Inflammatory macrophage (primary cell): ENCODE data around the gene SPCS3.
A peak's percentile ranks its signal among the peaks of the same experiment; 100 is the strongest.
"Not testable (repeated sequence)": the region's sequence is repeated elsewhere in the genome, so short reads cannot be mapped to it uniquely, and the experiment has no call there.

Experiments
- DNase-seq, 2 donors: peaks; one replicate each; pipeline ENCODE4 v3.0.0-alpha.2; 2020 to 2022

Gene SPCS3

DNA sequence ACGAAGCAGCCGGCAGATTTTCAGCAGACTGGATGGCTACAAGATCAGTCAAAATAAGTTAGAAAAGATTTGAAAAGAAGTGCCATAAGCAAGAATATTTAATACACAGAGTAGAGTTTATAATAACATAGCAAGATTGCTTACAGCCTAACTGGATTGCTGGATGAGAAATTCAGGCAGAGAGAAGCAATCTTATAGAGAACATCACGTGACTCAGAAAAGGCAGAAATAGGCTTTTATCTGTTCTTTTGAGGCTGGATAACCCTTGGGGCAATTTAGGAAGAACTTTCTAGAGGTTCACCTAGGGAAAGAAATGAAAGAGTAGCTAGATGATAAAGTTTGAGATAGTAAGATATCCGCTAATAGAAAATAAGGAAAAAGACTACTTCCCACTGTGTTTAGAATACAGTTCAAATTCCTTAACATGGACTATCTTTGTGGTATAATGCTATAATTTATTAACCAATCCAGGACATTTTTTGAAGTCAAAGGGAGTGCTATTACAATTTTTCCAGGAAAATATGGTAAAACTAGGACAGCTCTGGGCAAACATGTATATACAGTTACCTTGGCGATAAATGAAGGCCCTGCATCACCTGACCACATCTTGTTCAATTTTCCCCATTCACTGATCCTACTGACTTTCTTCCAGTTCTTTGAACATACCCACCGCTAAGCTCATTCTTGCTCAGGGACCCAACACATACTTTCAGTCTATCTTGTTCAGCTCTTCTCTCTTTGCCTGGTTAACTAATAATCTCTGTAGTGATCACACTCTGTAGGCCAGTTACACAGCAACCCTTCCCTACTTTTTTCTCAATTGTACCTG is 12.7 kb upstream of the SPCS3 start:
- DNase-seq, result no peak

DNA sequence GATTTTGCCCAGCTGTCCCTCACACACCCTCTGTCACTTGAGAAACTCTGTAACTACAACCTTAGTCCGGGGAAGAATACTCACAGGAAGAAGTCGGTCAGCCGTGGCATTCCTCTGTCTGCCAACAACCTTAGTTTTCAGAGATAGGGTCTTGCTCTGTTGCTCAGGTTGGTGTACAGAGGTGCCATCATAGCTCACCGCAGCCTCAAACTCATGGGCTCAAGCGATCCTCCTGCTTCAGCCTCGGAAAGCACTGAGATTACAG is 12.2 kb upstream of the SPCS3 start:
- DNase-seq, result no peak

DNA sequence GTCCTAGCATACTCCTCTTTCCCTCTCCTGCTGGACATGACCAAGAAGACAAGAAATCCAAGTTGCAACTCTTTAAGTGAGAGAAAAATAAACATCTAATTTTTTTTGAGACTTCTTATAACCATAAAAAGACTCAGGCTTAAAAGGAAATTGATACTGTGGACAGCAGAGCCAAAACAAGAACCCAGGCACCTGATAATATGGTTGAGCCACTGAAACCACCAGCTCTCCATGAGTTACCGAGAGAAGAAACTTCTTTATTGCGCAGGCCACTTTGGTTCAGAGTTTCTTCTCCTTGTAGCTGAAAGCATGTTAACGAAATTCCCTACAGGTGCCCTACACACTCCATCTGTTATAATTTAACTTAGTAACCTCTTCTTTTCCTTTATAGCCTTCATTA is 11.3 kb upstream of the SPCS3 start:
- DNase-seq, result no peak

DNA sequence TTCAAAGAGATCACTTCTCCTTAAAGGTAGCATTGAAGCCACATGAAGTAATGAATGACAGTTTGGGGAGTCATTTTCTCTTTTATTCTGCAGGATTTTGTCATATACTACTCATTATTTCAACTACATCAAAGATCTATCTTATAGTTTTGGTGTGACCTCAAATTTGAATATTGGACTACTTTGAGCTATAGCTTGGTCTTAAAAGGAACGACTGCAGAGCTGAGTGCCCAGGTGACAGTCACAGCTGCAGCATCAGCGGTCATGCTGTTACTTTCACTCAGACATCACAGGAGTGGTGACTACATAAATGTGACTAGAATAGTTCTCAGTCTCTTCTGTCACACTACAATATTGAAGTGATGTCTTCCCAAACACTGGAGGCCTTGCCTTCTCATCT is 10.7 kb upstream of the SPCS3 start:
- DNase-seq, result no peak

DNA sequence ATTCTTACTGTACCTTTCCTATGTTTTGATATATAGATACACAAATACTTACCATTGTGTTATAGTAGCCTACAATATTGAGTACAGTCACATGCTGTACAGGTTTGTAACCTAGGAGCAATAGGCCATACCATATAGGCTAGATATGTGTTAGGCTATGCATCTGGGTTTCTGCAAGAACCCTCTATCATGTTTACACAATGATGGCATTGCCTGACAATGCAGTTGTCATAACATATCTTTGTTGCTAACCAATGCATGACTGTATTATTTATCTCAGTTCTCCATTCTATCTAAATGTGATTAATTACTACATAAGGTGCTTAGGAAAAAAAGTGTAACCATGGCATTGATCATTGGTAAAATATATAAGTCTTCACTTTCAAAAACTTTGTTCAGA is 10.0 kb upstream of the SPCS3 start:
- DNase-seq, result no peak

DNA sequence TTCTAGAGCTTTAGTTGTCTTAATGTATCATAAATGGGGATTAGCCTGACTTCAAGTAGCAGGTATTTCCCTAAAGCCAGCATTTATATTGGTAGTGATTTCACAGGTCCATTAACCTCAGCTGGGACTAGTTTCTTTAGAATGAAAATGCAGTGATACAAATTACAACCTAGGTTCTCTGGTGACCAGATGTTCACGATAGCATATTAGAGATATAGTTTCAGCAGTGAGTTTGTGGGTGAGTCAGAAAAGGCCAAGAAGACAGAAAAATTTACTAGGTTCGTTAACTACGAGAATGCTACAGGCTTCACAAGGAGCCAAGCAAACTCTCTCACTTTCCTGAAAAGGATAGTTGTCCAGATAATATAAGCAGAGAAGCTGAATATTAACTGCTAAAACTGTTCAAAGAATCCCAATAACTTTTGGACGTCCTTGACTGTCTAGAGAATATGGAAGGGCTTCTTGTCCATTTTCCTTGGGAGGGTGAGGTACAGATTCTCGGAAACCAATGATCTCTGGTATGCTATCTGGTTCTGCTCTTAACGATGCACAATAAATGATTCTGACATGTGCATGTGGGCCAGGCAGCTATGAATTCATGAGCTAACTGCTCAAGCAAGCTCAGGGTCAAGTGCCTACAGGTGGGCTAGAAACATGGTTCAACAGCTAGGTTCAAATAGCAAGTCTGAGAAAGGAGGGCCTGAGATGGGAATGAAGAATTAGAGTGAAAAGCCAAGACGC is 6.0 kb upstream of the SPCS3 start:
- no peak for DNase-seq

DNA sequence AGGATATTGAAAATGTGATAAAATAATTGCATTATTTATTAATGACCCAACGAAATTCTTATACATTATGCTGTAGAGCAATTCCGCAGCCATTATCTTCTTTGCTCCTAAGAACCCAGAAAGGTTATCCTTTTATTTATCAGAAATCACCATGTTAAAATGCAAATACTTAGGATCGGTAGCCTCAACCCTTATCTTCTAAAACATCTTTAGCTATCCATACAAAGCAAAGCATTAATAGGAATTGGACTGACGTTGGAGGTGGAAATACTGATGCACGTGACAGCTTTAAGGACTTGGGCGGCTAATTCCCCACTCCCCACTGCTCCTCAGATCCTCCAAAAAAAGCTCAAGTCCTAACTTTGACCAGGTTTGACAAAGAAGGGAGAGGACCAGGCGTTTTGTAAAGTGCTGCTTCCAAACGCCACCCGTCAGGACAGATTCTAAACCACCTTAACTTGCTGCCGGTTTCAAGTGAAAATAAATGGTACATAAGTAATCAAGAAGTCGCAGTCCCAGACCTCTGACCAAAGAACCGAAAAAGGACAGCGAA is 539 bp upstream of the SPCS3 start:
- no peak for DNase-seq

DNA sequence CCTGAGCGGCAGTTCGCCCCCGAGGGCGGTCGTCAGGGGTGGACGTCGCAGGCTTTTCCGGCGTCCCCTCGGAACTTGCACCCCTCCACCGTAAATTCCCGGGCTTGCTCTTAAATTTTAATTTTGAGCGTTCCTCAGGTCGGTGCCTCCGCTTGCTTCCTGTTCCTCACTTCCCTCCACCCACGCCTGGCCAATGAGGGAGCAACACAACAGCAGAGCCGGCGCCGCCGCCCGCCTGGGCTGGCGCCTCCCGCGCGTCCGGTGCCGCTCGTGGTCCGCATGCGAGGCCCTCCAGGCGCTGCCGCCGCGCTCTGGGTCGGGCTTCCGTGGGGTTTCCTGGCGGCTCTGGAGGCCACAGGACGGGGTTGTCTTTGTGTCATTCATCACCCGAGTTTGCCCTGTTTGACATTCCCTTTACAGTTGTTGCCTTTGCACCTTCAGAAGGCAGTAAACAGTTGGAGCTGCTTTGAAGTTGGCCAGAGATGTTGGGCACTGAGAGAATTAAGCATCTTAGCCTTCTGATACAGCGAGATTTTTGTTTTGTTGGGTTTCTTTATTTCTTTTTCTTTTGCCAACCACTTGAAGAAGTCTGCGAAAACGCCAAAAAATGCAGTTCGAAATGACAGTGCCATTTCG is 692 bp downstream of the SPCS3 start:
- peak; percentile 93 to 97 for DNase-seq

DNA sequence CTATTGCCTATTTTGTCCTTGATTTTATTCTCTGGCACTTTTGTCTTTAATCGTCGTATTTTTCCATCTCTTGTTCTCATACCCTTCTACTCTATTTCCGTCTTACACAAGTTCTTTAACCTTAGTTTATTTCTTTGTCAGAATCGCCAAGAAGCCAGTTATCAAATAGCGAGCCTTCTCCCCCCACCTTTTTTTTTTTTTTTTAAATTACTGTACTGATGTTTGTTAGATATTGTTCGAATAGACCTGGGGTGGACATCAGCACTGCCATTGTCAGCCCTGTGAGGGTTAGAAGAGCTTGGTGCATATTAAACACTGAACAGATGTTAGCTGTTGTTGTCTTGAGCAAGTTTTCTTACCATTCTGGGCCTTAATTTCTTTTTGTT is 1.2 kb downstream of the SPCS3 start:
- DNase-seq, result no peak

DNA sequence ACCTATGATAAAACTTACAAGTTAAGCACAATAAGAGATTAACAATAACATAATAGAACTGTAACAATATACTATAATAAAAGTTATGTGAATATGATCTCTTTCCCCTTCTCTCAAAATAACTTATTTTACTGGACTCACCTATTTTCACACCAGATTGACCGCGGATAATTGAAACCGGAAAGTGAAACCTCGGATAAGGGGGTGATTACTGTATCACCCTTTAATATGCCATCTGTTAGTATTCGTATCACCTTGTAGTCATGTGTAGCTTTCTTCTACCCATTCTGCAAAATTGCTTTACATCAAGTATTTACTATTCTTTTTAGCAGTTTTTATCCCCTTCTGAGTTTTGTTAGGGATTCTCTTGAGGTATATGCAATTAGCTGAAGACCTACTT is 1.8 kb downstream of the SPCS3 start:
- no peak for DNase-seq

DNA sequence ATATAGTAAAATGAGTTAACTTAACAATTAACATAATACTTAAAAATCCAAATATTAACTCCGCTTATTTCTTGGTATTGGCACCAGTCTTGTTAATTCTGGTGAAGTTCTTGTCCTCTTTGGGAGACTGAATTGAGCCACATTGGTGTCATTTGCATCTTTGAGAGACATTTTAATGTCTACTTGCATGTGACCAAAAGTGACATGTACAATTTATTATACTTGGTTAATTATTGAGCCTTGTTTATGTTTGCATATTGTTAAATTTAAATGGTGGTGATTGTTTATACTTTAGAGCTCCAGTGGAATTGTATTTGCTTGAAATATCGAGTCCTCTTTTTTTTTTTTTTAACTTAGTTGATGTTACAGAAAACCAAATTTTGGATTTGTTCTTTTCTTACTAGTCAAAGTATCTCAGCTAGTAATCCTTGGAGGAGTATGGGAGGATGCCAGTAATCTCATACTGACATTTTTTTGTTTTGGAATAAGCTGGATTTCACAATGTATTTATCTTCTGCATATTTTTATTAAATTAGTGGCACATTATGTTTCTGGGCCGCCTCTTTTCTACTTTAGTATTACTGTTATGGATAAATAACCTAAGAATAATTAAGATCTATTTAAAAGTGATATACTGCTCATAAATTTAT is 3.9 kb downstream of the SPCS3 start:
- DNase-seq, result no peak

DNA sequence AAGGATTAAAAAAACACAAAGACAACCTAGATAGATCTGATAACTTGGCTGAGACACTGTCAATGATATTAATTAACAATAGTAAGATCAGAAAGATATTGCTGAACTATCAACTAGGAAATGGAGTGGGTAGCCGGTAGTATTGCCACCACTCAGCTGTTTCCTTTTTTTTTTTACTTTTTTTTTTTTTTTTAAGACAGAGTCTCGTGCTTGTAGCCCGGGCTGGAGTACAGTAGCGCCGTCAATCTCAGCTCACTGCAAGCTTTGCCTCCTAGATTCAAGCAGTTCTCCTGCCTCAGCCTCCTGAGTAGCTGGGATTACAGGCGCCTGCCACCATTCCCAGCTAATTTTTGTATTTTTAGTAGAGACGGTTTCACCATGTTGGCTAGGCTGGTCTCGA is 5.1 kb downstream of the SPCS3 start:
- peak; percentile 20 to 52 for DNase-seq

DNA sequence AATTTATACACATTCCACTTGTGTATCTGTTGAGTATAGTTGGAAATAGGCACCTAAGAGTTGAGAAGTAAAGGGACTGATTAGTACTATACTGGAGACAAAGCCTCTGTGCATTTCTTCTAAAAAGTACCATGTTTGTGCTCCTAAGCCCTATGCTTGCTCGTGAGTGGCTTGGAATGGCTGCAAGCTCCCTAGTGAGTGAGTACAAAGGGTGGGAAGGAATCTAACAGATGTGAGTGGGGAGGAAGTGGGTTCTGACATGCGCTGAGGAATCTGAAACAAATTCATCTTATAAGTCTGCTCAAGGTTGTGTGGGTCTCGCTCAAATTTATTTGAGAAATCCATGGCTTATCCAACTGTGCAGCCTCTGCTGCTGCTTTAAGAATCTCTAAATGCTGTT is 13.3 kb downstream of the SPCS3 start:
- no peak for DNase-seq

DNA sequence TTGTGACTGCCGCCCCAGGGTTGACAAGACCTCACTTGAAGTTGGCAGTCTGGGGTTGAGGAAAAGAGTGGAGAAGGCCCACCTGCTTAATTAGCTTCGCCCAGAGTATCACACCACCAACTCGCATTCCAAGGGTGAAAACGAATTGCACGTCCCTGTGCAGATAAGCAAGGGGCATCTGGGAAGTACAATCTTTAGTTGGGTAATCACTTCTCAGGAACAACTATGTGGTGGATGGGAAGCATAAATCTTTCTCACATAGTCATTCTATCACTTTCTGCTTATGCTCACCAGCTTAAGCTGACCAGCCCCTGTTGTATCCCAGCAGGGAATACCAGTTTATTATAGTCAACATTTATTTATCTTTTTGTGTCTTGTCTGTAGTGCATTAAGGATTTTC is 14.3 kb downstream of the SPCS3 start:
- DNase-seq, result no peak

DNA sequence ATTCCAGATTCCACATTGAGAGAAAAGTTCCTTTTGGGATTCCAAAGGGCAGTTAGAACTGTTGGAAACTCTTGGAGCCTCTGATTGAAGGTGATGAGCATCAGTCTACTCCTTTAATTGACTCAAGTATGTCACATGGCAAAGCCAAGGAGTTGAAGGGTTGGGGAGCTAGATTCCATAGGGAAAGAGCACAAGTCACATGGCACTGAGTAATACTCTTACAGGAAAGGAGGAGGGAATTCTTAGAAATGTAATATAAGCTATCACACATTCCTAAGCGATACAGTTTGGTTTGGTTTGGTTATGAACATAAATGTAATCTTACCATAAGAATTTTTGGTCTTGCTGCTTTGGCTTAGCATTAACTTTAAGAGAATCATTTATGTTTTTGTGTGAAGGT is 15.7 kb downstream of the SPCS3 start:
- no peak for DNase-seq

DNA sequence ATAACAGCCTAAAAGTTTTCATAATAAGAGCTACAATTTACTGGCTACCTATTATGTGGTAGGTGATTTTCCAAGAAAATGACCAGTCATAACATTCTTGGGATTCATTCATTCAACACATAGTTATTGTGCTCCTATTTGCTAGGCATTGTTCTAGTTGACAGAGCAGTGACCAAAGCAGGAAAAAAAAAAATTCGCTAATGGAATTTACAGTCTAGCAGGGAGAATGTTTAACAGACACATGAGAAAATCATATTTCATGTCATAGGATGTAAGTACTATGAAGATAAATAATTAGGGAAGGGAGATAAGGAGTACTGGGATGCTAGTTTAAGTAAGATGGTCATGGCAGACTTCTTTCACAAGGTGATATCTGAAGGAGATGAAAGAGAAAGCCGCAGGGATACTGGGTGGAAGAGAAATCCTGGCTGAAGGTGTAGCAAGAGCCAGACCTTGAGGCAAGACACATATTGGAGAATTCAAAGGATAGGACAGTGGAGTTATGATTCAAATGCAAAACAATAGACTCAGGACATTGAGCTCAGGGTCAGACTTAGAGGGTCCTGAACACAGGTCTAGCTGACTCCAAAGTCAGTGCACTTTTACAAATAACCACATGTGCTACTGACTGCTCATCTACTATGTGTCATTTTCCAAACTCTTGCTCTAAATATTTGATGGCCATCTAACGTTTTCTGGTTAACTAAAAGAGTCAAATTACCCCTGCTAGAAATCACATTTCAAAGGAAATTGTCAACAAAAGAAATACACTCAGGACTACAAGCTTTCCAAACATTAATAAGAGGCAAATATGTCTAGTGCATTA is 20.4 kb downstream of the SPCS3 start:
- no peak for DNase-seq

DNA sequence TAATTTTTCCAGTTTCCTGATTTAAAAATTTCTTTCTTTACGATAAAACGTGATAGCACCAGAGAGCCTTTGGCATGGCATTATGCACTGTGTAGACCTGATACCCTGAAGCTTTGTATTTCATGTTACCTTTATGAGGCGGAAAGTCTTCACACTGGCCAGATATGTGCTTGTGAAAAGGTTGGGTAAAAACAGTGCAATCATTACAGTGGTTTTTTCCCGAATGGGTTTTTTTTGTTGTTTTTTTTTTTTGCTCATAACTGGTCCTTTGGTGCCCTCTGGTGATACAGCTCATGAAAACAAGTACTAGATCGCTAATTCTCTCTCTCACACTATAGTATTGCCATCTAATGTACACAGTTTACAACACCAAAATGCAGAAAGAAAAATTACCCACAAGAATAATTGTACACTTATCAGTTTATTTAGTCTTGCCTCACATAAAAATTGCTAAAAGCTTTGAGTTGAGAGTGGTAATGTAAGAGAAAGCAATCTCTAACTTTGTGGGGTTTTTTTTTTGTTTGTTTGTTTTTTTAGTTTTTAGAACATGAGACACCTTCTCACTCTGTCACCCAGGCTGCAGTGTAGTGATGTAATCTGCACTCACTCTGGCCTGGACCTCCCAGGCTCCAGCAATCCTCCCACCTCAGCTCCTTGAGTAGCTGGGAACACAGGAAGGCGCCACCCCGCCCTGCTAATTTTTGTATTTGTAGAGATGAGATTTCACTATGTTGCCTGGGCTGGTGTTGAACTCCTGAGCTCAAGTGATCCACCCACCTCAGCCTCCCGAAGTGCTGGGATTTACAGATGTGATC is 21.3 kb downstream of the SPCS3 start:
- DNase-seq, result peak; percentile 22 to 42

DNA sequence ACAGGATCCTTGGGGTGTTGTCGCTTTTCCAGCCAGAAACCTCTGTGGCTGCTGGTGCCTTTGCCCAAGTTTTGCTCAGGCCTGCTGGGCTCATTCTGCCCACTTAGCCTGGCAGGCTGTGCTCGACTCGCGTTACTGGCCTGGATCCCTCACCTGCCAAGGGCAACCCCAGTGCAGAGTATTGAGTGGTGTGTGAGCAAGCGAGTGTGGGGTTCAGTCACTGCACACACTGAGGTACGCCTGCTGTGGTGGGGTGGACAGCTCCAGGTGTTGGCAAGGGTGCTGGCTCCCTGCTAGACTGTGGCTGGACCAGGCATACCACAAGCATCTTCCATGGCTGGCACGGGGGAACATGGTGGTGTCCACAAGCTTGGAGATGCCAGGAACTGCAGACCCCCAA is 22.6 kb downstream of the SPCS3 start:
- DNase-seq, result no peak

DNA sequence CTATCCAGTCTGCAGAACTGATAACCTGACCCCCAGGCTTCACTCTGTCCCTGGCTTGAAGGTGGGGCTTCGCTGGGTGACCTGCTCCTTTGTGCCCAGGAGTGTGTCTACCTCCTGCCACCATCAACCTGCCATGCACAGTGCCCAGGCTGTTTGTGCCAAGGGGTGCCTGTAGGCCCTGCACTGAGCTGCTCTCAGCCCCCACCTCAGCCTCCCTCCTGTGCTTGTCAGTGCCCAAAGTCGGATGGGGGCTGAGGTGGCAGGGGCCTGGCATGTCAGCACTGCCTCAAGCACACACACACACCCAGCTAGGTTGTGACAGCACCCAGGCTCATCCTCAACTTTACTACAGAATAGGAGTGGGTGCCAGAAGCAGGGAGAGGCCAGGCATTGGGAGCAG is 23.5 kb downstream of the SPCS3 start:
- DNase-seq, result no peak

DNA sequence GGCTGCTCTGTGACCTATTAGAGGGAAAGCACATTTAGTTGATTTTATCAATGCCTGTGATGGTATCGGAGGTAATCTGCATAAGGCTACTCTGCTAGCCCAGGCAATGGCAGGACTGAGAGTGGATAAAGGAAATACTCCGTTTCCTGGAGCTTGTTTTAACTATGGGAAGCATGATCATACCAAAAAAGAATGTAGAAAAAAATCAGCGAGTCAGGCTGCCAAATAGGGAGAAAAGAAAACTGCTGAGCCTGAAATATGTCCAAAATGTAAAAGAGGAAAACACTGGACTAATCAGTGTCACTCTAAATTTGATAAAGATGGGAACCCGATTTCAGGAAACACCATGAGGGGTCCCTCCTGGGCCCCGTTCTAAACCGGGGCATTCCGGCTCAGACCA is 25.6 kb downstream of the SPCS3 start:
- not testable (repeated sequence) for DNase-seq

DNA sequence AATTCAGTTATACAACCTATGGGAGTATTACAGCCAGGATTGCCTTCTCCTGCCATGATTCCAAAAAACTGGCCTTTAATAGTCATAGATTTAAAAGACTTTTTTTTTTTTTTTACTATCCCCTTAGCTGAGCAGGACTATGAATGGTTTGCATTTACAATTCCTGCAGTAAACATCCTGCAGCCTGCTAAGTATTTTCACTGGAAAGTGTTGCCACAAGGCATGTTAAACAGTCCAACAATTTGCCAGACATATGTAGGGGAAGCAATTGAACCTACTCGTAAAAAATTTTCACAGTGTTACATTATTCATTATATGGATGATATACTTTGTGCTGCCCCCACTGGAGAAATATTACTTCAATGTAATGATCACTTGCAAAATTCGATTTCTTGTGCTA is 27.1 kb downstream of the SPCS3 start:
- not testable (repeated sequence) for DNase-seq
